GM18951 (cell line): Measurements from ENCODE around the gene IMMP2L.

Experiments
- POLR2A ChIP-seq: IDR thresholded peaks from 4 replicates; pipeline ENCODE4 v1.6.1; 2011; ENCODE audit warnings: mild to moderate bottlenecking; ENCODE audit not compliant: insufficient read length, insufficient read depth; ENCODE audit errors: extremely low read depth
- in situ Hi-C: fragments of 300-500 bp; cut with MboI; formaldehyde crosslinking; loops from one replicate; pipeline ENCODE4 v1.12.0; 2022; ENCODE audit warnings: low sequenced_read_pairs, mixed read lengths, inconsistent platforms; ENCODE audit not compliant: unreplicated experiment

IMMP2L gene

GRCh38 chr7:111400088-111400487 is 162.2 kb downstream of the IMMP2L start:
- in situ Hi-C loops: no loop called here
- TF ChIP-seq POLR2A: no peak

- no peak for TF ChIP-seq POLR2A
- in situ Hi-C loops: no loop called here
These were observed 167.4 kb downstream of the IMMP2L start for GRCh38 chr7:111394891-111395290.

- in situ Hi-C loops: no loop called here
- TF ChIP-seq POLR2A: no peak
These were observed 169.1 kb downstream of the IMMP2L start for GRCh38 chr7:111393011-111393754.

- no peak for TF ChIP-seq POLR2A
- in situ Hi-C loops: no loop called here
These were observed 170.0 kb downstream of the IMMP2L start for GRCh38 chr7:111392294-111392693.

GRCh38 chr7:111390000-111390399 is 172.3 kb downstream of the IMMP2L start:
- no peak for TF ChIP-seq POLR2A
- in situ Hi-C loops: no loop called here

- in situ Hi-C loops: no loop called here
- no peak for TF ChIP-seq POLR2A
These were observed 173.4 kb downstream of the IMMP2L start for GRCh38 chr7:111388912-111389311.

GRCh38 chr7:111388016-111388415 is 174.3 kb downstream of the IMMP2L start:
- in situ Hi-C loops: no loop called here
- no peak for TF ChIP-seq POLR2A

GRCh38 chr7:111384065-111384891 is 178.0 kb downstream of the IMMP2L start:
- TF ChIP-seq POLR2A: no peak
- in situ Hi-C loops: no loop called here

- TF ChIP-seq POLR2A: no peak
- in situ Hi-C loops: no loop called here
These were observed 179.2 kb downstream of the IMMP2L start for GRCh38 chr7:111383133-111383532.

GRCh38 chr7:111381590-111381989 is 180.7 kb downstream of the IMMP2L start:
- in situ Hi-C loops: no loop called here
- no peak for TF ChIP-seq POLR2A

- in situ Hi-C loops: no loop called here
- TF ChIP-seq POLR2A: no peak
These were observed 181.3 kb downstream of the IMMP2L start for GRCh38 chr7:111380945-111381344.

- in situ Hi-C loops: no loop called here
- TF ChIP-seq POLR2A: no peak
These were observed 188.3 kb downstream of the IMMP2L start for GRCh38 chr7:111374027-111374426.

GRCh38 chr7:111371437-111371836 is 190.9 kb downstream of the IMMP2L start:
- in situ Hi-C loops: no loop called here
- TF ChIP-seq POLR2A: no peak

GRCh38 chr7:111370002-111370401 is 192.3 kb downstream of the IMMP2L start:
- TF ChIP-seq POLR2A: no peak
- in situ Hi-C loops: no loop called here
